Lower leg skin (tissue), 3 donors: ENCODE measurements around the gene POU6F2.
"Not testable (repeated sequence)": the region's sequence is repeated elsewhere in the genome, so short reads cannot be mapped to it uniquely, and the experiment has no call there.

Experiments used
- CTCF ChIP-seq, 3 donors: fragments of 450-650 bp; IDR thresholded peaks; one replicate each; pipeline ENCODE4 v1.5.1; 2016; ENCODE audit warnings: antibody characterized with exemption in 3 of 3, mild to moderate bottlenecking in 3 of 3, moderate library complexity in 2 of 3
- POLR2A ChIP-seq, 2 donors: fragments of 450-650 bp; IDR thresholded peaks; one replicate each; pipeline ENCODE4 v1.6.1; 2016 to 2017; ENCODE audit warnings: antibody characterized with exemption in 2 of 2, mild to moderate bottlenecking in 1 of 2, moderate library complexity in 1 of 2

GRCh38 chr7:39013049-39013939 lies 35.6 kb downstream of the POU6F2 start:
- TF ChIP-seq CTCF, POLR2A (IDR thresholded peaks at IDR 0.05): not testable (repeated sequence)
